Cardiac muscle cell (in vitro differentiated cells and primary cell): Measurements from ENCODE around the gene ARRDC3. TPM values are rescaled to one million over a fixed set of nuclear protein-coding genes. Genes with fewer than 3 reads are reported as not detected.

ENCODE experiments used
- DNase-seq, 2 donors: peaks; one replicate each; pipeline versions ENCODE4 v3.0.0 to v3.0.0-alpha.2; 2010 to 2017; ENCODE audit warnings: low read depth in 1 of 2, low spot score in 1 of 2
- H3K27ac ChIP-seq: fragments of 200-600 bp; sonication (generic); 2 replicates; pipeline ENCODE4 v1.5.1; 2016
- H3K27me3 ChIP-seq: fragments of 200-600 bp; sonication (generic); 2 replicates; pipeline ENCODE4 v1.6.0; 2016; ENCODE audit warnings: control low read depth
- H3K36me3 ChIP-seq: fragments of 200-600 bp; sonication (generic); 2 replicates; pipeline ENCODE4 v1.5.1; 2016; ENCODE audit warnings: control low read depth
- H3K4me1 ChIP-seq: fragments of 200-600 bp; sonication (generic); 2 replicates; pipeline ENCODE4 v1.8.1; 2017; ENCODE audit warnings: low read depth, mild to moderate bottlenecking, mixed run types
- H3K4me3 ChIP-seq: fragments of 200-600 bp; sonication (generic); 2 replicates; pipeline ENCODE4 v1.5.1; 2016; ENCODE audit warnings: mild to moderate bottlenecking
- H3K9me3 ChIP-seq: fragments of 200-600 bp; sonication (generic); 2 replicates; pipeline ENCODE4 v1.5.1; 2017; ENCODE audit warnings: low read depth, mild to moderate bottlenecking, control low read depth
- polyA plus RNA-seq: library from polyadenylated mRNA; unstranded; fragments of >200 nt; fragmentation: Nextera tagmentation; extraction: Ambion mirVana; gene quantifications from 2 replicates; pipeline ENCODE4 v1.2.1, GENCODE V29; 2016
- total RNA-seq: library from RNA; depleted of rRNA; stranded (reverse); fragments of >200 nt; gene quantifications from 2 replicates; pipeline ENCODE4 v1.2.3, GENCODE V29; 2016
- TF ChIP-seq, protein P1 (sequence below): IDR thresholded peaks from 2 replicates; pipeline ENCODE4 v1.5.1; 2012; ENCODE audit warnings: low read depth, mild to moderate bottlenecking, low read length

Gene ARRDC3
- total and polyA plus RNA-seq, 2 experiments from 2014 or later = 56.8 to 75.8 TPM

GRCh38 chr5:91384671-91385430, 1.7 kb upstream of the ARRDC3 start:
- TF ChIP-seq, protein P1, sequence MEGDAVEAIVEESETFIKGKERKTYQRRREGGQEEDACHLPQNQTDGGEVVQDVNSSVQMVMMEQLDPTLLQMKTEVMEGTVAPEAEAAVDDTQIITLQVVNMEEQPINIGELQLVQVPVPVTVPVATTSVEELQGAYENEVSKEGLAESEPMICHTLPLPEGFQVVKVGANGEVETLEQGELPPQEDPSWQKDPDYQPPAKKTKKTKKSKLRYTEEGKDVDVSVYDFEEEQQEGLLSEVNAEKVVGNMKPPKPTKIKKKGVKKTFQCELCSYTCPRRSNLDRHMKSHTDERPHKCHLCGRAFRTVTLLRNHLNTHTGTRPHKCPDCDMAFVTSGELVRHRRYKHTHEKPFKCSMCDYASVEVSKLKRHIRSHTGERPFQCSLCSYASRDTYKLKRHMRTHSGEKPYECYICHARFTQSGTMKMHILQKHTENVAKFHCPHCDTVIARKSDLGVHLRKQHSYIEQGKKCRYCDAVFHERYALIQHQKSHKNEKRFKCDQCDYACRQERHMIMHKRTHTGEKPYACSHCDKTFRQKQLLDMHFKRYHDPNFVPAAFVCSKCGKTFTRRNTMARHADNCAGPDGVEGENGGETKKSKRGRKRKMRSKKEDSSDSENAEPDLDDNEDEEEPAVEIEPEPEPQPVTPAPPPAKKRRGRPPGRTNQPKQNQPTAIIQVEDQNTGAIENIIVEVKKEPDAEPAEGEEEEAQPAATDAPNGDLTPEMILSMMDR = peak; percentile 88
- Histone ChIP-seq H3K4me1 (peaks cover 11% of the 10 kb centered on the region), H3K9me3 (no peaks in the 10 kb centered on the region), H3K27me3 (no peaks in the 10 kb centered on the region), H3K27ac (peak overlapping the region; percentile 97), H3K4me3 (peak overlapping the region; percentile 76), H3K36me3 (no peaks in the 10 kb centered on the region)
- DNase-seq = peak; percentile 87 to 93

- Histone ChIP-seq H3K27me3 (no peaks in the 10 kb centered on the region), H3K36me3 (no peaks in the 10 kb centered on the region), H3K9me3 (no peaks in the 10 kb centered on the region), H3K27ac (peak overlapping the region; percentile 97), H3K4me1 (peaks cover 11% of the 10 kb centered on the region), H3K4me3 (peak overlapping the region; percentile 76)
- TF ChIP-seq, protein P1 = no peak
- DNase-seq = no peak
These were observed 811 bp upstream of the ARRDC3 start for GRCh38 chr5:91383956-91384300.

DNA sequence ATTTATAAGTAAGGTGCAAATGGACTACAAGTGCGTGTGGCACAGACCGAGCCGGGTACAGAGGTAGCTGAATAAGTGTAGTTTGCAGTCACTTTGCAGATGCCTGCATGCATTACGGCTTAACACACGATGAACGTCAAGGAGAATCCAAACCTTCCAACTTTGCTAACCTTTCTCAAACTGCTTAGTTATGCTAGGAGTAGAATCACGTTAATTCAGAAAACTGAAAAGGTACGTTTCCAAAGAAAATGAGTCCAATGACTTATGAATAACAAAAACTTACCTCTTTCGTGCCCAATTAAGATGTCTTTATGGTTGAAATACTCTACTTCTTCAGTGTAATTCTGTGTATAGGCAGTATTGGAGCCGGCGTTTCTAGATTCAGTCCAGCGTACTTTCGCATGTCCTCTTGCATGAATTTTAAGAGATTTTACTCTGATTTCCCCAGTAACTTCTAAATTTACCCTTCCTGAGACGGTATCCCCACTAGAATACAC, 539 bp downstream of the ARRDC3 start:
- Histone ChIP-seq H3K27me3 (no peaks in the 10 kb centered on the region), H3K4me3 (peak overlapping the region; percentile 76), H3K36me3 (peaks cover 8% of the 10 kb centered on the region), H3K9me3 (no peaks in the 10 kb centered on the region), H3K4me1 (peaks cover 24% of the 10 kb centered on the region), H3K27ac (peak overlapping the region; percentile 97)
- TF ChIP-seq, protein P1 = no peak
- peak; percentile 49 to 53 for DNase-seq

- peak; percentile 83 to 90 for DNase-seq
- H3K36me3 ChIP-seq = peaks cover 14% of the 10 kb centered on the region
- H3K4me1 ChIP-seq = peaks cover 30% of the 10 kb centered on the region
- H3K4me3 ChIP-seq = peak overlapping the region; percentile 76
- no peaks in the 10 kb centered on the region for H3K9me3 ChIP-seq
- TF ChIP-seq, protein P1 = no peak
- no peaks in the 10 kb centered on the region for H3K27me3 ChIP-seq
- peak overlapping the region; percentile 97 for H3K27ac ChIP-seq
These were observed 1.2 kb downstream of the ARRDC3 start for GRCh38 chr5:91381774-91382359.

GRCh38 chr5:91381239-91381773, 1.8 kb downstream of the ARRDC3 start:
- H3K4me3 ChIP-seq = peak overlapping the region; percentile 76
- H3K27ac ChIP-seq = peak overlapping the region; percentile 97
- no peaks in the 10 kb centered on the region for H3K9me3 ChIP-seq
- no peak for DNase-seq
- H3K36me3 ChIP-seq = peaks cover 19% of the 10 kb centered on the region
- peaks cover 30% of the 10 kb centered on the region for H3K4me1 ChIP-seq
- TF ChIP-seq, protein P1 = no peak
- H3K27me3 ChIP-seq = no peaks in the 10 kb centered on the region
